WTC11 (cell line): ENCODE results near the gene IGF2BP3. TPM values are rescaled to one million over a fixed set of nuclear protein-coding genes. Genes with fewer than 3 reads are reported as not detected.

Experiments used
- ATAC-seq: fragments of 200-7000 bp; cut with Tn5 transposase; 2 replicates; pipeline ENCODE4 v1.10.0; 2021; ENCODE audit warnings: mild to moderate bottlenecking, moderate library complexity
- CTCF ChIA-PET: fragments of 300-600 bp; sonication (Branson Sonifier 250); formaldehyde crosslinking; loops from one replicate; lab custom pipeline; 2021; ENCODE audit warnings: antibody characterized with exemption; lab: Charles Lee
- POLR2A ChIA-PET: fragments of 350-600 bp; sonication (Branson Sonifier 250); formaldehyde crosslinking; loops from one replicate; lab custom pipeline; 2021; ENCODE audit warnings: antibody characterized with exemption; lab: Charles Lee
- DNase-seq: peaks from one replicate; pipeline ENCODE4 v3.0.0; 2021; ENCODE audit warnings: low spot score
- H3K27ac Mint-ChIP-seq: 2 replicates; pipeline ENCODE4 v1.8.0; 2021; ENCODE audit warnings: mixed read lengths
- H3K27me3 Mint-ChIP-seq: 2 replicates; pipeline ENCODE4 v1.8.0; 2021; ENCODE audit warnings: low read depth, mild to moderate bottlenecking, moderate library complexity, mixed read lengths
- H3K36me3 Mint-ChIP-seq: 2 replicates; pipeline ENCODE4 v1.8.0; 2021; ENCODE audit warnings: mixed read lengths
- H3K4me1 Mint-ChIP-seq: 2 replicates; pipeline ENCODE4 v1.8.0; 2022; ENCODE audit warnings: mixed read lengths
- H3K4me3 Mint-ChIP-seq: 2 replicates; pipeline ENCODE4 v1.8.0; 2021; ENCODE audit warnings: mild to moderate bottlenecking, moderate library complexity, mixed read lengths
- H3K9me3 Mint-ChIP-seq: 2 replicates; pipeline ENCODE4 v1.8.0; 2021; ENCODE audit warnings: mixed read lengths
- ELF4 ChIP-seq: sonication (generic); formaldehyde crosslinking; IDR thresholded peaks from 2 replicates; pipeline ENCODE4 v1.8.1; 2022; ENCODE audit warnings: low read depth, mild to moderate bottlenecking, moderate library complexity, missing genetic modification reagents
- FOXJ3 ChIP-seq: sonication (generic); formaldehyde crosslinking; IDR thresholded peaks from 2 replicates; pipeline ENCODE4 v1.9.0; 2021; ENCODE audit warnings: missing genetic modification reagents, mild to moderate bottlenecking, borderline replicate concordance
- GABPB1 ChIP-seq: sonication (generic); formaldehyde crosslinking; IDR thresholded peaks from 2 replicates; pipeline ENCODE4 v1.8.1; 2023; ENCODE audit warnings: mild to moderate bottlenecking, missing genetic modification reagents
- GRHL2 ChIP-seq: fragments of 250-450 bp; sonication (Bioruptor Pico); IDR thresholded peaks from 2 replicates; pipeline ENCODE4 v1.8.0; 2022; ENCODE audit warnings: mild to moderate bottlenecking, moderate library complexity; ENCODE audit not compliant: insufficient replicate concordance, severe bottlenecking
- GTF2I ChIP-seq: fragments of 250-450 bp; sonication (Bioruptor Pico); conservative IDR thresholded peaks from 2 replicates; pipeline ENCODE4 v1.4.0; 2021; ENCODE audit warnings: mild to moderate bottlenecking
- KAT7 ChIP-seq: sonication (generic); formaldehyde crosslinking; IDR thresholded peaks from 2 replicates; pipeline ENCODE4 v1.8.1; 2023; ENCODE audit warnings: missing genetic modification reagents, mild to moderate bottlenecking, borderline replicate concordance
- NR2C2 ChIP-seq: sonication (generic); formaldehyde crosslinking; IDR thresholded peaks from 2 replicates; pipeline ENCODE4 v1.8.0; 2022; ENCODE audit warnings: mild to moderate bottlenecking, missing genetic modification reagents
- SMAD3 ChIP-seq: sonication (generic); formaldehyde crosslinking; IDR thresholded peaks from 2 replicates; pipeline ENCODE4 v1.8.0; 2022; ENCODE audit warnings: missing genetic modification reagents, mild to moderate bottlenecking, borderline replicate concordance
- SOX15 ChIP-seq: fragments of 250-450 bp; sonication (Bioruptor Pico); IDR thresholded peaks from 2 replicates; pipeline ENCODE4 v1.9.0; 2021; ENCODE audit warnings: mild to moderate bottlenecking
- SP1 ChIP-seq: sonication (generic); formaldehyde crosslinking; conservative IDR thresholded peaks from 2 replicates; pipeline ENCODE4 v1.8.1; 2022; ENCODE audit warnings: missing genetic modification reagents
- TEAD4 ChIP-seq: sonication (generic); formaldehyde crosslinking; IDR thresholded peaks from 2 replicates; pipeline ENCODE4 v1.8.0; 2022; ENCODE audit warnings: mild to moderate bottlenecking, missing genetic modification reagents
- ZNF138 ChIP-seq: sonication (generic); formaldehyde crosslinking; conservative IDR thresholded peaks from 2 replicates; pipeline ENCODE4 v1.8.1; 2022; ENCODE audit warnings: mild to moderate bottlenecking, moderate library complexity, missing genetic modification reagents
- total RNA-seq: library from RNA; stranded (reverse); gene quantifications from 3 replicates; pipeline ENCODE4 v1.2.3, GENCODE V29; 2021
- TF ChIP-seq, protein P1 (sequence below): sonication (generic); formaldehyde crosslinking; IDR thresholded peaks from 2 replicates; pipeline ENCODE4 v1.8.1; 2022; ENCODE audit warnings: missing genetic modification reagents, borderline replicate concordance
- TF ChIP-seq, protein P2 (sequence below): sonication (generic); formaldehyde crosslinking; IDR thresholded peaks from 2 replicates; pipeline ENCODE4 v1.8.1; 2022; ENCODE audit warnings: low read depth, mild to moderate bottlenecking, moderate library complexity, missing genetic modification reagents, borderline replicate concordance
- TF ChIP-seq, protein P3 (sequence below): sonication (generic); formaldehyde crosslinking; IDR thresholded peaks from 2 replicates; pipeline ENCODE4 v1.8.1; 2022; ENCODE audit warnings: low read depth, missing genetic modification reagents, borderline replicate concordance
- TF ChIP-seq, protein P4 (sequence below): fragments of 250-450 bp; sonication (Bioruptor Pico); IDR thresholded peaks from 2 replicates; pipeline ENCODE4 v2.1.2; 2022; ENCODE audit warnings: mild to moderate bottlenecking, moderate library complexity
- TF ChIP-seq, protein P5 (sequence below): sonication (generic); formaldehyde crosslinking; IDR thresholded peaks from 2 replicates; pipeline ENCODE4 v1.8.0; 2022; ENCODE audit warnings: mild to moderate bottlenecking, missing genetic modification reagents
- TF ChIP-seq, protein P6 (sequence below): fragments of 200-600 bp; IDR thresholded peaks from 2 replicates; pipeline ENCODE4 v1.8.0; 2022; ENCODE audit warnings: antibody characterized with exemption

Gene IGF2BP3
- total RNA-seq, 1 experiment from 2014 or later = 129 TPM

DNA sequence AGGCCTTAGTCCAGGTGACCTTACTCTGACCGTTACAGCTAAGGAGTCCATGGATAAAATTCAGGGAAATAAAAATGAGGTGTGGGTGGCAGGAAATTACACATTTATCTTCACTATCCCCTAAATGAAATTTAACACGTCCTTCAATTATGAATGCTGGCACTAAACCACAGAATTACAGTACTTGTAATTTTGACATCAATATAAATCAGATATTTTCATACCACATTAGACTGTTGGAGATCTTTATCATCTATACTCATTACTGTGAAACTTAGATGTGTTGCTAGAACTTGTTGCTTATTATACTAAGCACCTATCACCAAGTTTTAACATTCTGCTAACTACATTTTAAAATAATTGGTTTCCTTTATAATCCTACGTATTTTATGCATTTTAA, 51.1 kb downstream of the IGF2BP3 start:
- TF ChIP-seq, protein P1, sequence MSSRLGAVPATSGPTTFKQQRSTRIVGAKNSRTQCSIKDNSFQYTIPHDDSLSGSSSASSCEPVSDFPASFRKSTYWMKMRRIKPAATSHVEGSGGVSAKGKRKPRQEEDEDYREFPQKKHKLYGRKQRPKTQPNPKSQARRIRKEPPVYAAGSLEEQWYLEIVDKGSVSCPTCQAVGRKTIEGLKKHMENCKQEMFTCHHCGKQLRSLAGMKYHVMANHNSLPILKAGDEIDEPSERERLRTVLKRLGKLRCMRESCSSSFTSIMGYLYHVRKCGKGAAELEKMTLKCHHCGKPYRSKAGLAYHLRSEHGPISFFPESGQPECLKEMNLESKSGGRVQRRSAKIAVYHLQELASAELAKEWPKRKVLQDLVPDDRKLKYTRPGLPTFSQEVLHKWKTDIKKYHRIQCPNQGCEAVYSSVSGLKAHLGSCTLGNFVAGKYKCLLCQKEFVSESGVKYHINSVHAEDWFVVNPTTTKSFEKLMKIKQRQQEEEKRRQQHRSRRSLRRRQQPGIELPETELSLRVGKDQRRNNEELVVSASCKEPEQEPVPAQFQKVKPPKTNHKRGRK (CRISPR knock-in tag) = no peak
- TF ChIP-seq ELF4 = no peak
- no peak for TF ChIP-seq GABPB1
- no peak for TF ChIP-seq SP1 (CRISPR knock-in tag)
- no peak for TF ChIP-seq NR2C2
- TF ChIP-seq, protein P2, sequence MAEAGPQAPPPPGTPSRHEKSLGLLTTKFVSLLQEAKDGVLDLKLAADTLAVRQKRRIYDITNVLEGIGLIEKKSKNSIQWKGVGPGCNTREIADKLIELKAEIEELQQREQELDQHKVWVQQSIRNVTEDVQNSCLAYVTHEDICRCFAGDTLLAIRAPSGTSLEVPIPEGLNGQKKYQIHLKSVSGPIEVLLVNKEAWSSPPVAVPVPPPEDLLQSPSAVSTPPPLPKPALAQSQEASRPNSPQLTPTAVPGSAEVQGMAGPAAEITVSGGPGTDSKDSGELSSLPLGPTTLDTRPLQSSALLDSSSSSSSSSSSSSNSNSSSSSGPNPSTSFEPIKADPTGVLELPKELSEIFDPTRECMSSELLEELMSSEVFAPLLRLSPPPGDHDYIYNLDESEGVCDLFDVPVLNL = no peak
- no peak for TF ChIP-seq SMAD3
- TF ChIP-seq GTF2I (CRISPR knock-in tag) = no peak
- TF ChIP-seq SOX15 (CRISPR knock-in tag) = no peak
- no peak for TF ChIP-seq GRHL2 (CRISPR knock-in tag)
- Mint-ChIP-seq H3K4me3 (no peak overlapping the region), H3K9me3 (no peaks in the 10 kb centered on the region; the same call in 1 of the 2 replicates), H3K27me3 (no peaks in the 10 kb centered on the region), H3K27ac (peak overlapping the region; percentile 54; the same call in 1 of the 2 replicates), H3K36me3 (peaks cover 27% of the 10 kb centered on the region), H3K4me1 (peaks cover 62% of the 10 kb centered on the region)
- CTCF ChIA-PET = no interaction called here
- ATAC-seq = no peak
- POLR2A ChIA-PET = interaction anchor here (1.4 kb wide), 1 partner anchor 10 kb away, joined by 3 read pairs; no protein-coding TSS in a partner anchor
- no peak for DNase-seq

DNA sequence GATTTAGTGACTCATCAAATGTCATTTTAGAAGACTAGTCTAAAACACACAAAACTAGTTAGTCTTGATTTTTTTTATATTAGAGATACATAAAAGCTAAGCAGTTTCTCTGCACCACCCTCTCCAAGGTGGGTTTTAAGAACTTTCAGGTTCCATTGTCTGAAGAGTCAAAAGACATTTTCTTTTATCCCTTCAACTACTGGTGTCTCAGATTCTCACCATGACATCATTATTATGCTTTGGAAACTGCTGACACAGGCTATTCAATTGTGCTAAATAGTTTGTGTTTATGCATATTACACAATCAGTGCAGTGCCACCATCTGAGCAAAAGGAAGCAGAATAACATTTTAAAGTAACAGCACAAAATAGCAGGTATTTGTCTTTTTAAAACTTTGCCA, 52.2 kb downstream of the IGF2BP3 start:
- POLR2A ChIA-PET = interaction anchor here (1.0 to 1.4 kb wide), 2 partner anchors 11 to 15 kb away, joined by 3 read pairs; no protein-coding TSS in a partner anchor
- ATAC-seq (no peak), DNase-seq (no peak)
- Mint-ChIP-seq H3K27ac (peak overlapping the region; percentile 86), H3K36me3 (peaks cover 37% of the 10 kb centered on the region), H3K4me3 (peak overlapping the region; percentile 32; the same call in 1 of the 2 replicates), H3K4me1 (peaks cover 55% of the 10 kb centered on the region), H3K9me3 (no peaks in the 10 kb centered on the region; the same call in 1 of the 2 replicates), H3K27me3 (no peaks in the 10 kb centered on the region)
- CTCF ChIA-PET = interaction anchor here (1.0 kb wide), 1 partner anchor 60 kb away, joined by 5 read pairs; no protein-coding TSS in a partner anchor
- TF ChIP-seq, protein P3, sequence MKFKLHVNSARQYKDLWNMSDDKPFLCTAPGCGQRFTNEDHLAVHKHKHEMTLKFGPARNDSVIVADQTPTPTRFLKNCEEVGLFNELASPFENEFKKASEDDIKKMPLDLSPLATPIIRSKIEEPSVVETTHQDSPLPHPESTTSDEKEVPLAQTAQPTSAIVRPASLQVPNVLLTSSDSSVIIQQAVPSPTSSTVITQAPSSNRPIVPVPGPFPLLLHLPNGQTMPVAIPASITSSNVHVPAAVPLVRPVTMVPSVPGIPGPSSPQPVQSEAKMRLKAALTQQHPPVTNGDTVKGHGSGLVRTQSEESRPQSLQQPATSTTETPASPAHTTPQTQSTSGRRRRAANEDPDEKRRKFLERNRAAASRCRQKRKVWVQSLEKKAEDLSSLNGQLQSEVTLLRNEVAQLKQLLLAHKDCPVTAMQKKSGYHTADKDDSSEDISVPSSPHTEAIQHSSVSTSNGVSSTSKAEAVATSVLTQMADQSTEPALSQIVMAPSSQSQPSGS (CRISPR knock-in tag) = no peak
- TF ChIP-seq, protein P1 (CRISPR knock-in tag) = no peak
- TF ChIP-seq, protein P4, sequence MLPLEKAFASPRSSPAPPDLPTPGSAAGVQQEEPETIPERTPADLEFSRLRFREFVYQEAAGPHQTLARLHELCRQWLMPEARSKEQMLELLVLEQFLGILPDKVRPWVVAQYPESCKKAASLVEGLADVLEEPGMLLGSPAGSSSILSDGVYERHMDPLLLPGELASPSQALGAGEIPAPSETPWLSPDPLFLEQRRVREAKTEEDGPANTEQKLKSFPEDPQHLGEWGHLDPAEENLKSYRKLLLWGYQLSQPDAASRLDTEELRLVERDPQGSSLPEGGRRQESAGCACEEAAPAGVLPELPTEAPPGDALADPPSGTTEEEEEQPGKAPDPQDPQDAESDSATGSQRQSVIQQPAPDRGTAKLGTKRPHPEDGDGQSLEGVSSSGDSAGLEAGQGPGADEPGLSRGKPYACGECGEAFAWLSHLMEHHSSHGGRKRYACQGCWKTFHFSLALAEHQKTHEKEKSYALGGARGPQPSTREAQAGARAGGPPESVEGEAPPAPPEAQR (CRISPR knock-in tag) = no peak
- TF ChIP-seq ZNF138 (CRISPR knock-in tag) = no peak
- no peak for TF ChIP-seq FOXJ3 (CRISPR knock-in tag)
- TF ChIP-seq, protein P5, sequence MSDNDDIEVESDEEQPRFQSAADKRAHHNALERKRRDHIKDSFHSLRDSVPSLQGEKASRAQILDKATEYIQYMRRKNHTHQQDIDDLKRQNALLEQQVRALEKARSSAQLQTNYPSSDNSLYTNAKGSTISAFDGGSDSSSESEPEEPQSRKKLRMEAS (CRISPR knock-in tag) = no peak
- TF ChIP-seq SOX15 (CRISPR knock-in tag) = no peak
- TF ChIP-seq KAT7 (CRISPR knock-in tag) = no peak
- no peak for TF ChIP-seq SP1 (CRISPR knock-in tag)
- TF ChIP-seq TEAD4 = no peak
- TF ChIP-seq, protein P6, sequence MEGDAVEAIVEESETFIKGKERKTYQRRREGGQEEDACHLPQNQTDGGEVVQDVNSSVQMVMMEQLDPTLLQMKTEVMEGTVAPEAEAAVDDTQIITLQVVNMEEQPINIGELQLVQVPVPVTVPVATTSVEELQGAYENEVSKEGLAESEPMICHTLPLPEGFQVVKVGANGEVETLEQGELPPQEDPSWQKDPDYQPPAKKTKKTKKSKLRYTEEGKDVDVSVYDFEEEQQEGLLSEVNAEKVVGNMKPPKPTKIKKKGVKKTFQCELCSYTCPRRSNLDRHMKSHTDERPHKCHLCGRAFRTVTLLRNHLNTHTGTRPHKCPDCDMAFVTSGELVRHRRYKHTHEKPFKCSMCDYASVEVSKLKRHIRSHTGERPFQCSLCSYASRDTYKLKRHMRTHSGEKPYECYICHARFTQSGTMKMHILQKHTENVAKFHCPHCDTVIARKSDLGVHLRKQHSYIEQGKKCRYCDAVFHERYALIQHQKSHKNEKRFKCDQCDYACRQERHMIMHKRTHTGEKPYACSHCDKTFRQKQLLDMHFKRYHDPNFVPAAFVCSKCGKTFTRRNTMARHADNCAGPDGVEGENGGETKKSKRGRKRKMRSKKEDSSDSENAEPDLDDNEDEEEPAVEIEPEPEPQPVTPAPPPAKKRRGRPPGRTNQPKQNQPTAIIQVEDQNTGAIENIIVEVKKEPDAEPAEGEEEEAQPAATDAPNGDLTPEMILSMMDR = no peak
